Endometrial microvascular endothelial cells (primary cell): ENCODE measurements around the gene UBE2G2. TPM values are rescaled to one million over a fixed set of nuclear protein-coding genes. Genes with fewer than 3 reads are reported as not detected.

Experiments
- in situ Hi-C: cut with HindIII; loops from 2 replicates; pipeline ENCODE4 v1.10.0; 2017; ENCODE audit warnings: low sequenced_read_pairs, low pct_unique_long_range_greater_than_20kb; ENCODE audit errors: inconsistent ontology term
- total RNA-seq: library from RNA; depleted of rRNA; stranded (reverse); fragments of >200 nt; gene quantifications from one replicate; pipeline ENCODE4 v1.2.3, GENCODE V29; 2015; ENCODE audit errors: inconsistent ontology term

Gene UBE2G2
- total RNA-seq, 1 donor from 2014 or later: 102 TPM

- in situ Hi-C loops: no loop called here
These were observed 28.2 kb downstream of the UBE2G2 start for GRCh38 chr21:44773291-44773932.

- in situ Hi-C loops: no loop called here
These were observed 29.6 kb downstream of the UBE2G2 start for GRCh38 chr21:44771896-44772525.

GRCh38 chr21:44767834-44768831 lies 33.5 kb downstream of the UBE2G2 start:
- in situ Hi-C loops: no loop called here

GRCh38 chr21:44766818-44767354 lies 34.7 kb downstream of the UBE2G2 start:
- in situ Hi-C loops: no loop called here

GRCh38 chr21:44766014-44766817 lies 35.4 kb downstream of the UBE2G2 start:
- in situ Hi-C loops: no loop called here

GRCh38 chr21:44765231-44766013 lies 36.2 kb downstream of the UBE2G2 start:
- in situ Hi-C loops: no loop called here

GRCh38 chr21:44764319-44765230 lies 37.0 kb downstream of the UBE2G2 start:
- in situ Hi-C loops: no loop called here

- in situ Hi-C loops: no loop called here
These were observed 37.9 kb downstream of the UBE2G2 start for GRCh38 chr21:44763451-44764318.

GRCh38 chr21:44763050-44763378 lies 38.6 kb downstream of the UBE2G2 start:
- in situ Hi-C loops: no loop called here

- in situ Hi-C loops: no loop called here
These were observed 39.2 kb downstream of the UBE2G2 start for GRCh38 chr21:44762221-44763049.

GRCh38 chr21:44761747-44762208 lies 39.8 kb downstream of the UBE2G2 start:
- in situ Hi-C loops: no loop called here

- in situ Hi-C loops: no loop called here
These were observed 40.5 kb downstream of the UBE2G2 start for GRCh38 chr21:44761011-44761729.

- in situ Hi-C loops: no loop called here
These were observed 41.2 kb downstream of the UBE2G2 start for GRCh38 chr21:44760376-44760775.

- in situ Hi-C loops: no loop called here
These were observed 41.9 kb downstream of the UBE2G2 start for GRCh38 chr21:44759628-44760285.
